Heart right ventricle (tissue), 16 donors: ENCODE results near the gene ST3GAL2. TPM values are rescaled to one million over a fixed set of nuclear protein-coding genes. Genes with fewer than 3 reads are reported as not detected.

Experiments
- ATAC-seq, 8 donors: fragments of 200-7000 bp; cut with Tn5 transposase; one replicate each; pipeline ENCODE4 v1.9.1; 2020; ENCODE audit warnings: mild to moderate bottlenecking in 8 of 8, moderate library complexity in 8 of 8, moderate number of reproducible peaks in 1 of 8
- DNase-seq, 2 donors: peaks; one replicate each; pipeline ENCODE4 v3.0.0-alpha.2; 2020
- H3K27ac ChIP-seq, 10 donors: fragments of 200-600 bp; sonication (generic) in 2 of 10; one replicate each; pipeline versions ENCODE4 v1.5.0 to v1.8.0; 2020 to 2022; ENCODE audit warnings: mild to moderate bottlenecking in 3 of 10
- H3K27me3 ChIP-seq, 7 donors: fragments of 200-600 bp; one replicate each; pipeline ENCODE4 v1.8.0; 2021 to 2022; ENCODE audit warnings: mild to moderate bottlenecking in 2 of 7
- H3K36me3 ChIP-seq, 9 donors: fragments of 200-600 bp; sonication (generic) in 1 of 9; one replicate each; pipeline versions ENCODE4 v1.5.0 to v1.8.0; 2020 to 2022; ENCODE audit warnings: mild to moderate bottlenecking in 2 of 9
- H3K4me1 ChIP-seq, 9 donors: fragments of 200-600 bp; sonication (generic) in 1 of 9; one replicate each; pipeline versions ENCODE4 v1.5.0 to v1.8.0; 2020 to 2022; ENCODE audit warnings: mild to moderate bottlenecking in 4 of 9
- H3K4me3 ChIP-seq, 10 donors: fragments of 200-600 bp; sonication (generic) in 2 of 10; one replicate each; pipeline versions ENCODE4 v1.5.0 to v1.8.0; 2020 to 2022; ENCODE audit warnings: mild to moderate bottlenecking in 7 of 10, moderate library complexity in 2 of 10
- H3K9me3 ChIP-seq, 11 donors: fragments of 200-600 bp in 10 of 11; sonication (generic) in 2 of 11; one replicate each; pipeline versions ENCODE4 v1.5.0 to v1.8.0; 2013 to 2022; ENCODE audit warnings: mild to moderate bottlenecking in 2 of 11, control low read depth in 1 of 11, moderate library complexity in 1 of 11
- WGBS, 2 donors: extraction: QIAGEN DNeasy Blood & Tissue Kit; methylation state at CpG; one replicate each; pipeline ENCODE4 v1.1.7; 2013; ENCODE audit warnings: inconsistent platforms in 1 of 2; 5-methylcytosine and 5-hydroxymethylcytosine counted together
- intact Hi-C, 10 donors: fragments of 100-400 bp; cut with DNase I; formaldehyde crosslinking; loops; one replicate each; pipeline versions ENCODE4 v1.11.1 to v1.14.2; 2022
- polyA plus RNA-seq, 2 donors: library from polyadenylated mRNA; stranded (reverse); fragments of 200-250 nt; gene quantifications; one replicate each; pipeline ENCODE4 v1.2.3, GENCODE V29; 2013
- total RNA-seq, 10 donors: library from RNA; stranded (reverse); fragmentation: NEBNext Ultra II Directional in 3 of 10; extraction: Animal tissue kit (Norgen Biotek cat#: 25700) in 3 of 10; gene quantifications; one replicate each; pipeline versions ENCODE4 v1.2.1 to v1.2.4, GENCODE V29; 2021 to 2023
- TF ChIP-seq, protein P1 (sequence below), 9 donors: fragments of 200-600 bp; sonication (generic) in 2 of 9; IDR thresholded peaks; one replicate each; pipeline versions ENCODE4 v1.5.0 to v1.8.0; 2021 to 2022; ENCODE audit warnings: antibody characterized with exemption in 9 of 9, mild to moderate bottlenecking in 5 of 9, moderate library complexity in 1 of 9
- donor health status: Arrhythmogenic right ventricular cardiomyopathy.
- donor health status: ischemic (EF 13 %, LVEDD 7.1; RV severe dilation, severe dysfunction).
- donor health status: healthy with polysubstance abuse.
- donor health status: DM: no; HTN: yes; CAD: no.
- donor health status: DM: no; HTN: no; CAD: no.
- donor health status: ischemic (EF 25% LVEDD 6.9; RV normal size, moderate dysfunction).
- donor health status: ischemic (EF 25% LVEDD 5.7; RV mildly dilated, moderate dysfunction).
- donor health status: healthy.
- donor health status: DM: yes; HTN: yes; CAD: no.
- donor health status: Ischemic cardiomyopathy.
- donor health status: ischemic (EF 35%, LVEDD 5.7; RV mildly dilated, moderate dysfunction).
- donor health status: nonischemic (EF 11% LVEDD 7.7; RV severe dilation, severe dysfunction).
- donor health status: DM: yes; HTN: yes; CAD: no.
- donor health status: PGD.
- donor health status: ischemic (EF 29% LVEDD 5.4; RV normal size, mild dysfunction).
- donor health status: nonischemic (EF 23%, LVEDD 6.1; RV moderate dilation, normal function).

The ST3GAL2 gene
- total and polyA plus RNA-seq, 12 donors, result 8.0 to 37.1 (median 19.0) TPM

DNA sequence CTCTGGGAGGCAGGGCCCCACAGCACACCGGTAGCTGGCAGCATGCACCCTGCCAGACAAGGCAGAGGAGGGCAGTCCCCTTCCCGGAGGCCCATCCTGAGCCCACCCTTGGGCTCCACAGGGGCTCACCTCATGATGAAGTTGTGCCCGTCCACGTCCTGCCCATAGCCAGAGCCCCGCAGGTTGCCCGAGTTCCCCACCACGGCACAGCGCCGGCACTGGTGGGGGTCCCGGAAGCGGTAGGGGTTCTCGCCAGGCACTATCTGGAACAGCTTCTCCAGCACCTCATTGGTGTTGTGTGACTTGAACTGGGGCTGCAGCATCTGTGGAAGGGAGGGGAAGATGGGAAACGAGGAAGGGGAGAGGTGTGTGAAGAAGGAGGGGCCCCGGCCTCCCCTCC, 44.0 kb downstream of the ST3GAL2 start:
- TF ChIP-seq, protein P1, sequence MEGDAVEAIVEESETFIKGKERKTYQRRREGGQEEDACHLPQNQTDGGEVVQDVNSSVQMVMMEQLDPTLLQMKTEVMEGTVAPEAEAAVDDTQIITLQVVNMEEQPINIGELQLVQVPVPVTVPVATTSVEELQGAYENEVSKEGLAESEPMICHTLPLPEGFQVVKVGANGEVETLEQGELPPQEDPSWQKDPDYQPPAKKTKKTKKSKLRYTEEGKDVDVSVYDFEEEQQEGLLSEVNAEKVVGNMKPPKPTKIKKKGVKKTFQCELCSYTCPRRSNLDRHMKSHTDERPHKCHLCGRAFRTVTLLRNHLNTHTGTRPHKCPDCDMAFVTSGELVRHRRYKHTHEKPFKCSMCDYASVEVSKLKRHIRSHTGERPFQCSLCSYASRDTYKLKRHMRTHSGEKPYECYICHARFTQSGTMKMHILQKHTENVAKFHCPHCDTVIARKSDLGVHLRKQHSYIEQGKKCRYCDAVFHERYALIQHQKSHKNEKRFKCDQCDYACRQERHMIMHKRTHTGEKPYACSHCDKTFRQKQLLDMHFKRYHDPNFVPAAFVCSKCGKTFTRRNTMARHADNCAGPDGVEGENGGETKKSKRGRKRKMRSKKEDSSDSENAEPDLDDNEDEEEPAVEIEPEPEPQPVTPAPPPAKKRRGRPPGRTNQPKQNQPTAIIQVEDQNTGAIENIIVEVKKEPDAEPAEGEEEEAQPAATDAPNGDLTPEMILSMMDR (IDR thresholded peaks at IDR 0.05), result no peak
- WGBS, 2 donors, result 93 to 98% methylated on average over 14 of the region's 14 CpGs
- no peaks in the 10 kb centered on the region for H3K27me3 ChIP-seq
- H3K9me3 ChIP-seq, result no peaks in the 10 kb centered on the region
- DNase-seq (no peak), ATAC-seq (no peak)
- H3K4me1 ChIP-seq, result peaks cover 4 to 22% (median 18%) of the 10 kb centered on the region in 9 donors
- peaks cover 0 to 87% (median 11%) of the 10 kb centered on the region in 9 donors for H3K36me3 ChIP-seq
- no peak overlapping the region for H3K4me3 ChIP-seq
- intact Hi-C loops, result loop anchor here in 6 of 10 donors (5.0 to 10.0 kb wide), 5 partner anchors 37 to 80 kb away; no protein-coding TSS in a partner anchor
- H3K27ac ChIP-seq, result no peak overlapping the region

DNA sequence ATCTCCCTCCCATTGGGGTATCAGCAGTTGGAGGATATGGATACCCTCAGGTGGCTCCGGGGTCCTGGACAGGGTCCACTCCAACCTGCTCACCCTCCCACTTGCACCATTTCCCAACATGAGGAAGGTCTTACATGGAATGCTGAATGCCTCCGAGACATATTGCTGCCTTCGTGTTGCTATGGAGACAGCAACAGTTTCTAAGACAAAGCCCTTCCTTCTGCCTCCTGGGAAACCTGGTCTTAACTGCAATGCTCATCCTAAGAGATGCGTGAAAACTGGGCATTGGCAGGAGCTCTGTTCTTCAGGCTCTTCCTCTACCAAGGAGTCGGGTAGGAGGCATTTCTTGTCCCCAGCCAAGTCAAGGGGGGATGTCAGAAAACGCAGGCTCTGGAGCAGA, 45.2 kb downstream of the ST3GAL2 start:
- TF ChIP-seq, protein P1 (IDR thresholded peaks at IDR 0.05), result no peak
- peaks cover 4 to 22% (median 18%) of the 10 kb centered on the region in 9 donors for H3K4me1 ChIP-seq
- H3K4me3 ChIP-seq, result no peak overlapping the region
- H3K27me3 ChIP-seq, result no peaks in the 10 kb centered on the region
- 93 to 96% methylated on average over 6 of the region's 6 CpGs for WGBS, 2 donors
- intact Hi-C loops, result loop anchor here in 6 of 10 donors (5.0 to 10.0 kb wide), 5 partner anchors 39 to 81 kb away; no protein-coding TSS in a partner anchor
- DNase-seq (no peak), ATAC-seq (no peak)
- H3K9me3 ChIP-seq, result no peaks in the 10 kb centered on the region
- H3K36me3 ChIP-seq, result peaks cover 0 to 85% (median 11%) of the 10 kb centered on the region in 9 donors
- H3K27ac ChIP-seq, result no peak overlapping the region

DNA sequence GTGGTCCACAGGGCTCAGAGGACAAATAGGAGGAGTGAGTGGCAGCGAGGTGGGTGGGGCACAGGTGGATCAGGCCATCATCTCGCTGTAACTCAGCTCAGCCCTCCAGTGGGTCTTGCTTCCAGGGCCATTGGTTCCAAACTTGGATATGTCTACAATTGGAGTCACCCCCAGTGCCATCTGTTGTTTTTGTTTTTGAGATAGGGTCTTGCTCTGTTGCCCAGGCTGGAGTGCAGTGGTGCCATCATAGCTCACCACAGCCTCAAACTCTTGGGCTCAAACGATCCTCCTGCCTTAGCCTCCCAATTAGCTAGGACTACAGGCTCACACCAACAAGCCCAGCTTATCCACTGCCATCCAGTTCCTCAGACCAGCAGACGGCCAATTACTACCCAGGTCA, 46.3 kb downstream of the ST3GAL2 start:
- ATAC-seq (no peak), DNase-seq (no peak)
- H3K27ac ChIP-seq, result no peak overlapping the region
- H3K4me1 ChIP-seq, result peaks cover 4 to 22% (median 18%) of the 10 kb centered on the region in 9 donors
- 98 to 99% methylated on average over 4 of the region's 4 CpGs for WGBS, 2 donors
- peaks cover 0 to 85% (median under 1%) of the 10 kb centered on the region in 9 donors for H3K36me3 ChIP-seq
- H3K27me3 ChIP-seq, result no peaks in the 10 kb centered on the region
- TF ChIP-seq, protein P1 (IDR thresholded peaks at IDR 0.05), result no peak
- H3K4me3 ChIP-seq, result no peak overlapping the region
- H3K9me3 ChIP-seq, result no peaks in the 10 kb centered on the region
- intact Hi-C loops, result loop anchor here in 6 of 10 donors (5.0 to 10.0 kb wide), 5 partner anchors 40 to 82 kb away; no protein-coding TSS in a partner anchor

DNA sequence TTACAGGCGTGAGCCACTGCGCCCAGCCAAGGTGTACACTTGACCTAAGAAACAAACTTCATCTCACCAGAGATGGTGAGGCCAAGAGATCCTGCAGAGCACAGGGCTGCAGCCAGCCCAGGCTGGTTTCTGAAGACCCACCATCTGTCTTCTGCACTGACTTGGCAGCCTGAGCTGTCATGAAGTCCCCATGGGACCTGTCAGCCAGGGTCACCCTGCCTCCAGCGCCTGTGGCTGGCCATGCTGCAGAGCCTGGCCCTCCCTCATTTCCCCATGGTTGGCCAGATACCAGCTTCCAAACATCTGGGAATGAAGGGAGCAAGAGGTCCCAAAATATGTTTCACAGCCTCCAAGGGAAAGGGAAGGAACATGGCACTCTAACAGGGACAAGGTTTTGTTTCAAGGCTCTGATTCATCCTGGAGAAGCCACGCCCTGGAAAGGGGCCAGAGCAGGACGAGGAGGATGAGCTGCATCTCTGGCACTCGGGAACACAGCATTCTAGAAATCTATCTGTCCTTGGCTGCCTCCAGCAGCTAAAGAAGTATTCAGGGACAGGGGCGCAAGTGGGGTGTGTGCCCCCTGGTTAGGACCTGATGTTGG, 46.9 kb downstream of the ST3GAL2 start:
- Histone ChIP-seq H3K36me3 (peaks cover 0 to 85% (median 0%) of the 10 kb centered on the region in 9 donors), H3K27ac (peak overlapping the region in 1 of 10 donors; percentile 1), H3K27me3 (no peaks in the 10 kb centered on the region), H3K4me3 (no peak overlapping the region), H3K9me3 (no peaks in the 10 kb centered on the region), H3K4me1 (peaks cover 4 to 23% (median 18%) of the 10 kb centered on the region in 9 donors)
- intact Hi-C loops, result loop anchor here in 6 of 10 donors (5.0 to 10.0 kb wide), 5 partner anchors 40 to 83 kb away; no protein-coding TSS in a partner anchor
- DNase-seq (peak; percentile 28 to 31), ATAC-seq (peak; percentile 22 to 58 (median 40))
- TF ChIP-seq, protein P1 (IDR thresholded peaks at IDR 0.05), result no peak
- 64% methylated on average over 7 of the region's 7 CpGs for WGBS, 2 donors
